SU-DHL-6 (cell line): Measurements from ENCODE around the gene SPARC.

ENCODE experiments used
- EZH2phosphoT487 ChIP-seq: fragments of 200-600 bp; sonication (generic), shearing (Covaris generic); conservative IDR thresholded peaks from 2 replicates; pipeline ENCODE4 v1.6.1; 2018; ENCODE audit warnings: mild to moderate bottlenecking, antibody characterized with exemption, low read length, moderate library complexity, mixed read lengths
- TF ChIP-seq, protein P1 (sequence below): fragments of 200-600 bp; sonication (generic); IDR thresholded peaks from one replicate; pipeline ENCODE4 v1.5.1; 2017; ENCODE audit warnings: antibody characterized with exemption, mild to moderate bottlenecking, low read length, moderate library complexity; ENCODE audit not compliant: insufficient read depth, poor library complexity, severe bottlenecking

DNA sequence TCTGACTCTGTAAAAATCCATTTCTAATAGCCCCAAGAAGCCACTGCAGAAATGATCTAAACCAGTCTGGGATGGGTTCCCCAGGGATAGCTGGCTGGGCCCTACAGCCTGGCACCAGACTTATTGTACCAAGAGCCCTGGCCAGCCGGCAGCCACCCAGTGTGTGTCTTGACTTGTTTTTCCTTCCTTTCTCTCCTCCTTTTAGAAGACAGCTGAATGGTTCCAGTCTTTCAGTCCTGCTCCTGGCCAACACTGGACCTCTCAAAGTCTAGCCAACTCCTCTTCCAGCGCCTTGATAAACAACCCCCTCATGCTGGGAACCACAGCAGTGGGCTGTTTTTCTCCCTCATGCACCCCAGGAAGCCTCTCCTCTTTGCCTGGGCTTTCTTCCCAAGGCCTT lies 37.6 kb upstream of the SPARC start:
- TF ChIP-seq, protein P1, sequence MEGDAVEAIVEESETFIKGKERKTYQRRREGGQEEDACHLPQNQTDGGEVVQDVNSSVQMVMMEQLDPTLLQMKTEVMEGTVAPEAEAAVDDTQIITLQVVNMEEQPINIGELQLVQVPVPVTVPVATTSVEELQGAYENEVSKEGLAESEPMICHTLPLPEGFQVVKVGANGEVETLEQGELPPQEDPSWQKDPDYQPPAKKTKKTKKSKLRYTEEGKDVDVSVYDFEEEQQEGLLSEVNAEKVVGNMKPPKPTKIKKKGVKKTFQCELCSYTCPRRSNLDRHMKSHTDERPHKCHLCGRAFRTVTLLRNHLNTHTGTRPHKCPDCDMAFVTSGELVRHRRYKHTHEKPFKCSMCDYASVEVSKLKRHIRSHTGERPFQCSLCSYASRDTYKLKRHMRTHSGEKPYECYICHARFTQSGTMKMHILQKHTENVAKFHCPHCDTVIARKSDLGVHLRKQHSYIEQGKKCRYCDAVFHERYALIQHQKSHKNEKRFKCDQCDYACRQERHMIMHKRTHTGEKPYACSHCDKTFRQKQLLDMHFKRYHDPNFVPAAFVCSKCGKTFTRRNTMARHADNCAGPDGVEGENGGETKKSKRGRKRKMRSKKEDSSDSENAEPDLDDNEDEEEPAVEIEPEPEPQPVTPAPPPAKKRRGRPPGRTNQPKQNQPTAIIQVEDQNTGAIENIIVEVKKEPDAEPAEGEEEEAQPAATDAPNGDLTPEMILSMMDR, result no peak
- TF ChIP-seq EZH2phosphoT487, result no peak
